CD4-positive, alpha-beta T cell (primary cell): ENCODE results near the gene TMPRSS11B. TPM values are rescaled to one million over a fixed set of nuclear protein-coding genes. Genes with fewer than 3 reads are reported as not detected.
"Not testable (repeated sequence)": the region's sequence is repeated elsewhere in the genome, so short reads cannot be mapped to it uniquely, and the experiment has no call there.

ENCODE experiments used
- ATAC-seq: fragments of 200-7000 bp; cut with Tn5 transposase; one replicate; pipeline ENCODE4 v1.10.0; 2022; ENCODE audit warnings: mild to moderate bottlenecking; ENCODE audit not compliant: poor library complexity
- CTCF ChIA-PET: fragments of 350-600 bp; sonication (Branson Sonifier 250); formaldehyde crosslinking; loops from one replicate; lab custom pipeline; 2021; ENCODE audit warnings: antibody characterized with exemption, inconsistent platforms; lab: Charles Lee
- POLR2A ChIA-PET: fragments of 350-600 bp; sonication (Branson Sonifier 250); formaldehyde crosslinking; loops from one replicate; lab custom pipeline; 2021; ENCODE audit warnings: antibody characterized with exemption, inconsistent platforms; lab: Charles Lee
- DNase-seq, 14 experiments: peaks; one replicate each; pipeline ENCODE4 v3.0.0-alpha.2; 2013 to 2020; ENCODE audit warnings: mixed read lengths in 2 of 14
- H3K27ac ChIP-seq, 2 donors: one replicate each; pipeline versions ENCODE4 v1.5.1 to v1.7.0; 2013; ENCODE audit warnings: low read length in 2 of 2, low read depth in 1 of 2, mild to moderate bottlenecking in 1 of 2
- H3K27me3 ChIP-seq, 2 experiments: 1 replicate in 1 of 2; 2 replicates in 1 of 2; pipeline versions ENCODE4 v1.6.1 to v1.7.0; 2013; ENCODE audit warnings: low read length in 2 of 2, control low read depth in 1 of 2, mild to moderate bottlenecking in 1 of 2, moderate library complexity in 1 of 2; ENCODE audit not compliant: insufficient read depth in 2 of 2, control insufficient read depth in 1 of 2
- H3K36me3 ChIP-seq: one replicate; pipeline ENCODE4 v1.6.1; 2013; ENCODE audit warnings: low read length, control low read depth; ENCODE audit not compliant: insufficient read depth
- H3K4me1 ChIP-seq: one replicate; pipeline ENCODE4 v1.6.1; 2013; ENCODE audit warnings: low read length, control low read depth; ENCODE audit not compliant: insufficient read depth
- H3K4me3 ChIP-seq: one replicate; pipeline ENCODE4 v1.5.1; 2013; ENCODE audit warnings: mild to moderate bottlenecking, low read length, moderate library complexity
- H3K9me3 ChIP-seq, 2 experiments: 1 replicate in 1 of 2; 2 replicates in 1 of 2; pipeline versions ENCODE4 v1.6.1 to v1.7.0; 2013; ENCODE audit warnings: low read length in 2 of 2, mild to moderate bottlenecking in 2 of 2, control low read depth in 1 of 2, moderate library complexity in 1 of 2; ENCODE audit not compliant: control insufficient read depth in 1 of 2, insufficient read depth in 1 of 2
- H3K27ac Mint-ChIP-seq: one replicate; pipeline ENCODE4 v1.8.0; 2020; ENCODE audit warnings: mixed read lengths
- H3K27me3 Mint-ChIP-seq: one replicate; pipeline ENCODE4 v1.8.0; 2021; ENCODE audit warnings: mixed read lengths
- H3K36me3 Mint-ChIP-seq: one replicate; pipeline ENCODE4 v1.8.0; 2021; ENCODE audit warnings: low read depth, mixed read lengths
- H3K4me1 Mint-ChIP-seq: one replicate; pipeline ENCODE4 v1.8.0; 2021; ENCODE audit warnings: low read depth, mixed read lengths
- H3K4me3 Mint-ChIP-seq: one replicate; pipeline ENCODE4 v1.8.0; 2020; ENCODE audit warnings: mild to moderate bottlenecking, mixed read lengths
- H3K9me3 Mint-ChIP-seq: one replicate; pipeline ENCODE4 v1.8.0; 2020; ENCODE audit warnings: mixed read lengths
- CTCF ChIP-seq: fragments of 200-600 bp; IDR thresholded peaks from one replicate; pipeline ENCODE4 v1.8.0; 2022; ENCODE audit warnings: antibody characterized with exemption, mild to moderate bottlenecking
- intact Hi-C, 2 experiments: fragments of 100-400 bp; cut with DNase I in 1 of 2; cut with micrococcal nuclease in 1 of 2; formaldehyde crosslinking; loops; one replicate each; pipeline versions ENCODE4 v1.15.1 to v1.9.0; 2023 to 2025; cut with DNase I, micrococcal nuclease
- total RNA-seq, 174 experiments: library from RNA in 2 of 174; stranded (reverse) in 2 of 174; gene quantifications; one replicate each; pipeline ENCODE4 v1.2.3 and lab custom pipeline; 2021 to 2026

Gene TMPRSS11B
- total RNA-seq, 2 experiments from 2014 or later: not detected

GRCh38 chr4:68287704-68288392, 42.4 kb upstream of the TMPRSS11B start:
- DNase-seq: no peak
- Mint-ChIP-seq H3K9me3 (peaks cover 5% of the 10 kb centered on the region), H3K27me3 (peaks cover 6% of the 10 kb centered on the region), H3K4me1 (no peaks in the 10 kb centered on the region), H3K27ac (no peak overlapping the region), H3K36me3 (no peaks in the 10 kb centered on the region), H3K4me3 (no peak overlapping the region)
- H3K27ac ChIP-seq: no peak overlapping the region
- H3K9me3 ChIP-seq: peaks cover 0 to 3% of the 10 kb centered on the region in 2 experiments
- no peaks in the 10 kb centered on the region for H3K27me3 ChIP-seq
- H3K4me1 ChIP-seq: no peaks in the 10 kb centered on the region
- no peak overlapping the region for H3K4me3 ChIP-seq
- no peaks in the 10 kb centered on the region for H3K36me3 ChIP-seq
- no peak for TF ChIP-seq CTCF
- intact Hi-C loops: no loop called here
- CTCF ChIA-PET: no interaction called here
- no peak for ATAC-seq
- POLR2A ChIA-PET: no interaction called here

- no peak for TF ChIP-seq CTCF
- ChIA-PET CTCF (no interaction called here), POLR2A (no interaction called here)
- intact Hi-C loops: no loop called here
- Histone ChIP-seq H3K36me3 (no peaks in the 10 kb centered on the region), H3K27ac (no peak overlapping the region), H3K4me3 (no peak overlapping the region), H3K4me1 (no peaks in the 10 kb centered on the region), H3K27me3 (no peaks in the 10 kb centered on the region), H3K9me3 (no peaks in the 10 kb centered on the region)
- Mint-ChIP-seq H3K27ac (no peak overlapping the region), H3K4me3 (no peak overlapping the region), H3K4me1 (no peaks in the 10 kb centered on the region), H3K36me3 (no peaks in the 10 kb centered on the region), H3K27me3 (peaks cover 6% of the 10 kb centered on the region), H3K9me3 (no peaks in the 10 kb centered on the region)
- ATAC-seq (no peak), DNase-seq (no peak)
These were observed 38.2 kb upstream of the TMPRSS11B start for GRCh38 chr4:68283714-68284113.

- TF ChIP-seq CTCF: no peak
- Histone ChIP-seq H3K4me3 (no peak overlapping the region), H3K27me3 (no peaks in the 10 kb centered on the region), H3K27ac (no peak overlapping the region), H3K4me1 (no peaks in the 10 kb centered on the region), H3K36me3 (no peaks in the 10 kb centered on the region), H3K9me3 (no peaks in the 10 kb centered on the region)
- POLR2A ChIA-PET: no interaction called here
- CTCF ChIA-PET: no interaction called here
- intact Hi-C loops: no loop called here
- Mint-ChIP-seq H3K9me3 (no peaks in the 10 kb centered on the region), H3K4me1 (no peaks in the 10 kb centered on the region), H3K27ac (no peak overlapping the region), H3K27me3 (peaks cover under 1% of the 10 kb centered on the region), H3K4me3 (no peak overlapping the region), H3K36me3 (no peaks in the 10 kb centered on the region)
- DNase-seq (no peak), ATAC-seq (no peak)
These were observed 37.6 kb upstream of the TMPRSS11B start for GRCh38 chr4:68283095-68283494.

GRCh38 chr4:68281796-68282740, 36.6 kb upstream of the TMPRSS11B start:
- H3K4me1 Mint-ChIP-seq, CTCF ChIA-PET, H3K27me3 Mint-ChIP-seq, H3K4me3 ChIP-seq, H3K4me1 ChIP-seq, H3K27ac Mint-ChIP-seq, H3K27me3 ChIP-seq, H3K9me3 Mint-ChIP-seq, DNase-seq, ATAC-seq, POLR2A ChIA-PET, H3K36me3 ChIP-seq, H3K27ac ChIP-seq, H3K4me3 Mint-ChIP-seq, H3K9me3 ChIP-seq, intact Hi-C loops, H3K36me3 Mint-ChIP-seq: not testable (repeated sequence)
